HepG2 (cell line): ENCODE data around the gene HSD11B1L. TPM values are rescaled to one million over a fixed set of nuclear protein-coding genes. Genes with fewer than 3 reads are reported as not detected.

Experiments
- ARID2 ChIP-seq: sonication (generic); formaldehyde crosslinking; IDR thresholded peaks from 2 replicates; pipeline ENCODE4 v1.8.1; 2022; ENCODE audit warnings: mild to moderate bottlenecking, missing genetic modification reagents, borderline replicate concordance
- CEBPG ChIP-seq: IDR thresholded peaks from 2 replicates; pipeline ENCODE4 v1.6.1; 2016
- FOXO1 ChIP-seq: sonication (generic); formaldehyde crosslinking; IDR thresholded peaks from 2 replicates; pipeline ENCODE4 v1.4.0; 2020; ENCODE audit warnings: missing genetic modification reagents
- GABPA ChIP-seq, 2 experiments: IDR thresholded peaks; 2 replicates each; pipeline ENCODE4 v1.6.1; 2011 to 2016; ENCODE audit warnings: low read depth in 2 of 2, low read length in 1 of 2, missing biosample characterization in 1 of 2, missing genetic modification characterization in 1 of 2
- MAFG ChIP-seq: sonication (generic); formaldehyde crosslinking; IDR thresholded peaks from 2 replicates; pipeline ENCODE4 v1.5.1; 2020; ENCODE audit warnings: mild to moderate bottlenecking, missing genetic modification reagents
- MIER3 ChIP-seq: IDR thresholded peaks from 2 replicates; pipeline ENCODE4 v1.6.1; 2016; ENCODE audit warnings: missing compliant biosample characterization, borderline replicate concordance
- MXD4 ChIP-seq: IDR thresholded peaks from 2 replicates; pipeline ENCODE4 v1.6.1; 2016; ENCODE audit warnings: mild to moderate bottlenecking, missing biosample characterization, missing genetic modification reagents
- MYNN ChIP-seq: sonication (generic); formaldehyde crosslinking; IDR thresholded peaks from 2 replicates; pipeline ENCODE4 v1.4.0; 2020; ENCODE audit warnings: mild to moderate bottlenecking, low read depth, missing genetic modification reagents
- NR2F6 ChIP-seq, 2 experiments: IDR thresholded peaks; 2 replicates each; pipeline ENCODE4 v1.6.1; 2016; ENCODE audit warnings: antibody characterized with exemption in 1 of 2, mild to moderate bottlenecking in 1 of 2
- PAF1 ChIP-seq: IDR thresholded peaks from 2 replicates; pipeline ENCODE4 v1.6.1; 2016; ENCODE audit warnings: missing genetic modification reagents, missing compliant biosample characterization
- POLR2A ChIP-seq, 2 experiments: IDR thresholded peaks; 2 replicates each; pipeline ENCODE4 v1.6.1; 2011; ENCODE audit warnings: low read depth in 2 of 2, low read length in 2 of 2, mild to moderate bottlenecking in 1 of 2, moderate library complexity in 1 of 2; ENCODE audit not compliant: insufficient read depth in 1 of 2
- SP140L ChIP-seq: sonication (generic); formaldehyde crosslinking; IDR thresholded peaks from 2 replicates; pipeline ENCODE4 v1.4.0; 2020; ENCODE audit warnings: missing genetic modification reagents, borderline replicate concordance
- SP4 ChIP-seq: sonication (generic); formaldehyde crosslinking; IDR thresholded peaks from 2 replicates; pipeline ENCODE4 v1.8.1; 2023; ENCODE audit warnings: mild to moderate bottlenecking, missing genetic modification reagents
- SPEN ChIP-seq: sonication (generic); formaldehyde crosslinking; IDR thresholded peaks from 2 replicates; pipeline ENCODE4 v1.5.1; 2020; ENCODE audit warnings: low read depth, mild to moderate bottlenecking, missing genetic modification reagents
- TCF7L2 ChIP-seq: IDR thresholded peaks from 2 replicates; pipeline ENCODE4 v1.6.1; 2011; ENCODE audit warnings: mild to moderate bottlenecking, low read depth, low read length, moderate library complexity
- ZBTB3 ChIP-seq: sonication (generic); formaldehyde crosslinking; IDR thresholded peaks from 2 replicates; pipeline ENCODE4 v1.4.0; 2020; ENCODE audit warnings: low read depth, mild to moderate bottlenecking, moderate library complexity, missing genetic modification reagents, borderline replicate concordance
- ZFP36L2 ChIP-seq: sonication (generic); formaldehyde crosslinking; IDR thresholded peaks from 2 replicates; pipeline ENCODE4 v1.4.0; 2020; ENCODE audit warnings: missing genetic modification reagents
- ZNF160 ChIP-seq: sonication (generic); formaldehyde crosslinking; IDR thresholded peaks from 2 replicates; pipeline ENCODE4 v1.8.0; 2022; ENCODE audit warnings: mild to moderate bottlenecking, inconsistent platforms, missing genetic modification reagents
- ZNF501 ChIP-seq: sonication (generic); formaldehyde crosslinking; IDR thresholded peaks from 2 replicates; pipeline ENCODE4 v1.5.1; 2020; ENCODE audit warnings: mild to moderate bottlenecking, moderate library complexity, missing genetic modification reagents
- ZNF563 ChIP-seq: sonication (generic); formaldehyde crosslinking; IDR thresholded peaks from 2 replicates; pipeline ENCODE4 v1.8.0; 2022; ENCODE audit warnings: mild to moderate bottlenecking, moderate library complexity, missing genetic modification reagents
- ZNF773 ChIP-seq: sonication (generic); formaldehyde crosslinking; IDR thresholded peaks from 2 replicates; pipeline ENCODE4 v1.4.0; 2020; ENCODE audit warnings: missing genetic modification reagents, borderline replicate concordance
- polyA plus RNA-seq, 8 experiments: library from polyadenylated mRNA; depleted of rRNA in 3 of 8; stranded (reverse) in 7 of 8; unstranded in 1 of 8; fragments of >200 nt; fragmentation: Illumina TruSeq in 4 of 8; extraction: Trizol in 4 of 8; gene quantifications; 2 replicates each; pipeline versions ENCODE4 v1.2.1 to v1.2.3, GENCODE V29; 2011 to 2016; ENCODE audit warnings: low read depth in 4 of 8, missing spikeins in 1 of 8, mixed read lengths in 1 of 8; ENCODE audit not compliant: insufficient read depth in 1 of 8
- total RNA-seq, 5 experiments: library from RNA; depleted of rRNA; stranded (reverse); fragments of >200 nt; fragmentation: Illumina TruSeq; extraction: Trizol; gene quantifications; 2 replicates each; pipeline ENCODE4 v1.2.3, GENCODE V29; 2016; ENCODE audit warnings: low read depth in 1 of 5
- TF ChIP-seq, protein P1 (sequence below): sonication (generic); formaldehyde crosslinking; IDR thresholded peaks from 2 replicates; pipeline ENCODE4 v1.4.0; 2020; ENCODE audit warnings: missing genetic modification reagents
- TF ChIP-seq, protein P2 (sequence below): sonication (generic); formaldehyde crosslinking; IDR thresholded peaks from 2 replicates; pipeline ENCODE4 v1.4.0; 2020; ENCODE audit warnings: missing genetic modification reagents, borderline replicate concordance
- TF ChIP-seq, protein P3 (sequence below): IDR thresholded peaks from 2 replicates; pipeline ENCODE4 v1.6.1; 2016; ENCODE audit warnings: mild to moderate bottlenecking
- TF ChIP-seq, protein P4 (sequence below): sonication (generic); formaldehyde crosslinking; IDR thresholded peaks from 2 replicates; pipeline ENCODE4 v1.4.0; 2020; ENCODE audit warnings: mild to moderate bottlenecking, missing genetic modification reagents

Gene HSD11B1L
- total and polyA plus RNA-seq, 2 of the 13 experiments (the other 11 are each of a cell fraction or from before 2014, with no cell fraction given): 2.8 to 3.9 TPM

DNA sequence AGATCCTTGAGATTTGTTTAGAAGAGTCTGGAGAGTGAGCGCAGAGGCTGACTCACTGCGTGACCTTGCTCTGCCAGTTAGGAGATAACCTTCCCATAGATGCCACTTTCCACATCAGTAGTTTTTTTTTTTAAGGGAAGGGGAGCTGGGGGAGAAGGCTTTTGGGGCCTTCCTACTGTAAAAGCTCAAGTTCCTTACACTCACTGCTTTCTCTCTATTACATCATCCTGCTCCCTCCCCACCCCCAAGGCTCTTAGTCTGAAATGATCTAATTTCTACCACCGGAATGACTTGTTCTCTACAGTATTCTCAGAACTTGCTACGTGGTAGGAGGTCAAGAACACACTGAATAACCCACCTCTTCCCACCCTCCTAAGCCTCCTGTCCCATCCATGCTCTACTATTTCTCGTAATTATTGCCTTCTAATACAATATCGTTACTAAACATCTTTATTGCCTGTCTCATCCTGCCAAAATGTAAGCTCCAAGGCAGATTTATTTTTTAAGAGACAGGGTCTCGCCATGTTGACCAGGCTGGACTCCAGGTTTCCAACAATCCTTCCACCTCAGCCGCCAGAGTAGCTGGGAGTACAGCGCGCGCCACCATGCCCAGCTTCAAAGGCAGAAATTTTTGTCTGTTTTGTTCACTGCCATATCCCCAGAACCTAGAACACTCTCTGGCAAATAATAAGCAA lies 37.9 kb downstream of the HSD11B1L start (continued):
- TF ChIP-seq TCF7L2 (no peak), ZNF160 (no peak), CEBPG (peak; percentile 69), ZNF773 (no peak), MIER3 (CRISPR knock-in tag) (0 out of 2 replicates have a peak, but pooled peaks have one; percentile 6), GABPA (IDR thresholded peaks at IDR 0.05; ENCODE audit: low read depth, low read length) (no peak), GABPA (CRISPR knock-in tag; IDR thresholded peaks at IDR 0.05; ENCODE audit: low read depth) (peak; percentile 21; the same call in 1 of the 2 replicates), ZNF501 (CRISPR knock-in tag) (no peak), ZNF563 (no peak), SP140L (CRISPR knock-in tag) (no peak), MAFG (CRISPR knock-in tag) (no peak), ZFP36L2 (CRISPR knock-in tag) (no peak), MXD4 (CRISPR knock-in tag) (no peak), POLR2A (IDR thresholded peaks at IDR 0.05; ENCODE audit: insufficient read depth in 1 of 2, low read depth in 2 of 2, low read length in 2 of 2) (peak; percentile 10 to 51; a peak in 1 of 4 replicates), PAF1 (CRISPR knock-in tag) (no peak), SP4 (no peak), SPEN (CRISPR knock-in tag) (no peak), ARID2 (CRISPR knock-in tag) (no peak), NR2F6 (IDR thresholded peaks at IDR 0.05) (peak; percentile 42; the same call in 1 of the 2 replicates), NR2F6 (CRISPR knock-in tag; IDR thresholded peaks at IDR 0.05) (no peak), MYNN (CRISPR knock-in tag) (0 out of 2 replicates have a peak, but pooled peaks have one; percentile 56), ZBTB3 (CRISPR knock-in tag) (no peak), FOXO1 (CRISPR knock-in tag) (no peak)
- TF ChIP-seq, protein P1, sequence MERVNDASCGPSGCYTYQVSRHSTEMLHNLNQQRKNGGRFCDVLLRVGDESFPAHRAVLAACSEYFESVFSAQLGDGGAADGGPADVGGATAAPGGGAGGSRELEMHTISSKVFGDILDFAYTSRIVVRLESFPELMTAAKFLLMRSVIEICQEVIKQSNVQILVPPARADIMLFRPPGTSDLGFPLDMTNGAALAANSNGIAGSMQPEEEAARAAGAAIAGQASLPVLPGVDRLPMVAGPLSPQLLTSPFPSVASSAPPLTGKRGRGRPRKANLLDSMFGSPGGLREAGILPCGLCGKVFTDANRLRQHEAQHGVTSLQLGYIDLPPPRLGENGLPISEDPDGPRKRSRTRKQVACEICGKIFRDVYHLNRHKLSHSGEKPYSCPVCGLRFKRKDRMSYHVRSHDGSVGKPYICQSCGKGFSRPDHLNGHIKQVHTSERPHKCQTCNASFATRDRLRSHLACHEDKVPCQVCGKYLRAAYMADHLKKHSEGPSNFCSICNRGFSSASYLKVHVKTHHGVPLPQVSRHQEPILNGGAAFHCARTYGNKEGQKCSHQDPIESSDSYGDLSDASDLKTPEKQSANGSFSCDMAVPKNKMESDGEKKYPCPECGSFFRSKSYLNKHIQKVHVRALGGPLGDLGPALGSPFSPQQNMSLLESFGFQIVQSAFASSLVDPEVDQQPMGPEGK (CRISPR knock-in tag): peak; percentile 16; the same call in 1 of the 2 replicates
- TF ChIP-seq, protein P2, sequence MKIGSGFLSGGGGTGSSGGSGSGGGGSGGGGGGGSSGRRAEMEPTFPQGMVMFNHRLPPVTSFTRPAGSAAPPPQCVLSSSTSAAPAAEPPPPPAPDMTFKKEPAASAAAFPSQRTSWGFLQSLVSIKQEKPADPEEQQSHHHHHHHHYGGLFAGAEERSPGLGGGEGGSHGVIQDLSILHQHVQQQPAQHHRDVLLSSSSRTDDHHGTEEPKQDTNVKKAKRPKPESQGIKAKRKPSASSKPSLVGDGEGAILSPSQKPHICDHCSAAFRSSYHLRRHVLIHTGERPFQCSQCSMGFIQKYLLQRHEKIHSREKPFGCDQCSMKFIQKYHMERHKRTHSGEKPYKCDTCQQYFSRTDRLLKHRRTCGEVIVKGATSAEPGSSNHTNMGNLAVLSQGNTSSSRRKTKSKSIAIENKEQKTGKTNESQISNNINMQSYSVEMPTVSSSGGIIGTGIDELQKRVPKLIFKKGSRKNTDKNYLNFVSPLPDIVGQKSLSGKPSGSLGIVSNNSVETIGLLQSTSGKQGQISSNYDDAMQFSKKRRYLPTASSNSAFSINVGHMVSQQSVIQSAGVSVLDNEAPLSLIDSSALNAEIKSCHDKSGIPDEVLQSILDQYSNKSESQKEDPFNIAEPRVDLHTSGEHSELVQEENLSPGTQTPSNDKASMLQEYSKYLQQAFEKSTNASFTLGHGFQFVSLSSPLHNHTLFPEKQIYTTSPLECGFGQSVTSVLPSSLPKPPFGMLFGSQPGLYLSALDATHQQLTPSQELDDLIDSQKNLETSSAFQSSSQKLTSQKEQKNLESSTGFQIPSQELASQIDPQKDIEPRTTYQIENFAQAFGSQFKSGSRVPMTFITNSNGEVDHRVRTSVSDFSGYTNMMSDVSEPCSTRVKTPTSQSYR: no peak
- TF ChIP-seq, protein P3, sequence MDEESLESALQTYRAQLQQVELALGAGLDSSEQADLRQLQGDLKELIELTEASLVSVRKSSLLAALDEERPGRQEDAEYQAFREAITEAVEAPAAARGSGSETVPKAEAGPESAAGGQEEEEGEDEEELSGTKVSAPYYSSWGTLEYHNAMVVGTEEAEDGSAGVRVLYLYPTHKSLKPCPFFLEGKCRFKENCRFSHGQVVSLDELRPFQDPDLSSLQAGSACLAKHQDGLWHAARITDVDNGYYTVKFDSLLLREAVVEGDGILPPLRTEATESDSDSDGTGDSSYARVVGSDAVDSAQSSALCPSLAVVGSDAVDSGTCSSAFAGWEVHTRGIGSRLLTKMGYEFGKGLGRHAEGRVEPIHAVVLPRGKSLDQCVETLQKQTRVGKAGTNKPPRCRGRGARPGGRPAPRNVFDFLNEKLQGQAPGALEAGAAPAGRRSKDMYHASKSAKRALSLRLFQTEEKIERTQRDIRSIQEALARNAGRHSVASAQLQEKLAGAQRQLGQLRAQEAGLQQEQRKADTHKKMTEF: no peak
- TF ChIP-seq, protein P4, sequence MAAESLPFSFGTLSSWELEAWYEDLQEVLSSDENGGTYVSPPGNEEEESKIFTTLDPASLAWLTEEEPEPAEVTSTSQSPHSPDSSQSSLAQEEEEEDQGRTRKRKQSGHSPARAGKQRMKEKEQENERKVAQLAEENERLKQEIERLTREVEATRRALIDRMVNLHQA (CRISPR knock-in tag): 0 out of 2 replicates have a peak, but pooled peaks have one; percentile 71
